Right lobe of liver (tissue), 6 donors: ENCODE data around the gene SLC35B2. TPM values are rescaled to one million over a fixed set of nuclear protein-coding genes. Genes with fewer than 3 reads are reported as not detected.

ENCODE experiments used
- ATAC-seq, 4 donors: fragments of 200-7000 bp; cut with Tn5 transposase; one replicate each; pipeline ENCODE4 v1.9.1; 2020; ENCODE audit warnings: mild to moderate bottlenecking in 4 of 4, moderate library complexity in 4 of 4
- DNase-seq, 3 donors: peaks; one replicate each; pipeline ENCODE4 v3.0.0-alpha.2; 2020
- H3K27ac ChIP-seq, 3 donors: fragments of 200-600 bp; one replicate each; pipeline ENCODE4 v1.8.0; 2022
- H3K27me3 ChIP-seq, 2 donors: fragments of 200-600 bp; one replicate each; pipeline ENCODE4 v1.8.0; 2022
- H3K36me3 ChIP-seq, 4 donors: fragments of 200-600 bp; sonication (generic) in 1 of 4; one replicate each; pipeline versions ENCODE4 v1.5.1 to v1.8.0; 2017 to 2022; ENCODE audit warnings: control low read depth in 1 of 4
- H3K4me1 ChIP-seq, 4 donors: fragments of 200-600 bp; sonication (generic) in 1 of 4; one replicate each; pipeline versions ENCODE4 v1.5.1 to v1.8.0; 2017 to 2022; ENCODE audit warnings: control low read depth in 1 of 4
- H3K4me3 ChIP-seq, 3 donors: fragments of 200-600 bp; one replicate each; pipeline ENCODE4 v1.8.0; 2022
- H3K9me3 ChIP-seq, 4 donors: fragments of 200-600 bp; sonication (generic) in 1 of 4; one replicate each; pipeline versions ENCODE4 v1.5.1 to v1.8.0; 2017 to 2022; ENCODE audit warnings: control low read depth in 1 of 4
- POLR2A ChIP-seq: fragments of 450-650 bp; IDR thresholded peaks from one replicate; pipeline ENCODE4 v1.6.1; 2017; ENCODE audit warnings: antibody characterized with exemption, mild to moderate bottlenecking
- WGBS: methylation state at CpG from one replicate; pipeline ENCODE4 v1.1.6; 2018; ENCODE audit warnings: low coverage, low lambda C conversion rate; ENCODE audit not compliant: insufficient coverage; ENCODE audit errors: missing lambda C conversion rate; 5-methylcytosine and 5-hydroxymethylcytosine counted together
- intact Hi-C, 2 donors: fragments of 100-400 bp; cut with DNase I; formaldehyde crosslinking; loops; one replicate each; pipeline versions ENCODE4 v1.11.2 to v1.14.1; 2022
- total RNA-seq, 6 experiments: library from RNA; depleted of rRNA in 2 of 6; stranded (reverse); fragments of >200 nt in 2 of 6; fragmentation: NEBNext Ultra II Directional in 3 of 6; extraction: Animal tissue kit (Norgen Biotek cat#: 25700) in 3 of 6; gene quantifications; one replicate each; pipeline versions ENCODE4 v1.1.0 to v1.2.4, GENCODE V29; 2016 to 2023
- TF ChIP-seq, protein P1 (sequence below), 4 donors: fragments of 200-600 bp in 3 of 4; fragments of 450-650 bp in 1 of 4; IDR thresholded peaks; one replicate each; pipeline versions ENCODE4 v1.5.1 to v1.8.0; 2016 to 2022; ENCODE audit warnings: antibody characterized with exemption in 4 of 4, mild to moderate bottlenecking in 2 of 4
- donor health status: DM: no; HTN: yes; CAD: no.
- donor health status: DM: no; HTN: no; CAD: no.
- donor health status: DM: no; HTN: no; CAD: no.
- donor health status: DM: no; HTN: yes; CAD: no.
- donor health status: DM: no; HTN: yes; CAD: no.

SLC35B2 gene
- total RNA-seq, 6 experiments from 2014 or later, result 15.1 to 29.0 (median 20.9) TPM

DNA sequence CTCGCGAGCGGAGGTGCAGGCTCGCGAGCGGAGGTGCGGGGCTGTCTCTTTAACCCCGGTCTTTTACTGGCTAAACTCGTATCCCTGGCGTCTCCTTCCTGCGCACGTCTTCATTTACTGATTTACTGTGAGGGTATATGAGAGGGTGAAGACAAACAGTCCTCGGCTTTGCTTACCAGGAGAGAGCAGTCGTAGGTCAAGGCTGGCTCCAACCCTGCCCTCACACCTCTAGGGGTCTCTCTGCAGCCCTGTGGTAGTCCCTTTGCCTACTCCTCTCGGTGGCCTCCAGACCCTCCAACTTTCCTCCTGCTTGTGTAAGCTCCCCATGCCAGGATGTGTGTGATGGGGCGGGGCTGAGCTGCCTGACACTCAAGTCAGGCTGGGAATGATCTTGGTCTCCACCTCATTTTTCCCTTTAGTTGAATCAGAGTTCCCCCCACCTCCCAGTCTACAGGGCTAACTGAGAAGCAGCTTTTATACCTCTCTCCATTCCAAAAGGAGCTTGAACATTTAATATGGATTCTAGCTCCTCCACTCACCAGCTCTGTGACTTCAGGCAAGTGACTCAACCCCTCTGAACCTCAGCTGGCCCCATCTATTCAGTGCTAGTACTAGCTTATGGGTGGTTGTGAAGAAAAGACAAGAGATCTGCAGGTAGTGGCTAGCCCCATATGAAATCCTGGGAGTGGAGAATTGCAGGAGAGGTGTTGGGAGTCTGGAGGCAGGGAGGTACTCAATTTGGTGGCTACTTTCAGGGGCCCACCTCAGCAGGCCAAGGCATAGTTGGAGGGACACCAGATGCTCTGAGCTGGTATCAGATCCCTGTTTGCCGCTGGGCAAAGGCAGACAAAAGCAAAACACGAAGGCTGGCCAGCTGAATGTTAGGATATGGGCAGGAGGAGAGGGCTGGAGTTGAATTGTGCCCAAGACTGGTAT, 33.0 kb downstream of the SLC35B2 start:
- ATAC-seq (no peak), DNase-seq (no peak)
- Histone ChIP-seq H3K27me3 (no peaks in the 10 kb centered on the region), H3K4me1 (peaks cover 0 to 87% (median 35%) of the 10 kb centered on the region in 4 donors), H3K9me3 (no peaks in the 10 kb centered on the region), H3K4me3 (peak overlapping the region; percentile 70 to 80 (median 70)), H3K27ac (peak overlapping the region in 2 of 3 donors; percentile 67 to 78), H3K36me3 (no peaks in the 10 kb centered on the region)
- intact Hi-C loops, result no loop called here
- WGBS, result 5% methylated on average over 10 of the region's 18 CpGs
- no peak for TF ChIP-seq POLR2A
- TF ChIP-seq, protein P1, sequence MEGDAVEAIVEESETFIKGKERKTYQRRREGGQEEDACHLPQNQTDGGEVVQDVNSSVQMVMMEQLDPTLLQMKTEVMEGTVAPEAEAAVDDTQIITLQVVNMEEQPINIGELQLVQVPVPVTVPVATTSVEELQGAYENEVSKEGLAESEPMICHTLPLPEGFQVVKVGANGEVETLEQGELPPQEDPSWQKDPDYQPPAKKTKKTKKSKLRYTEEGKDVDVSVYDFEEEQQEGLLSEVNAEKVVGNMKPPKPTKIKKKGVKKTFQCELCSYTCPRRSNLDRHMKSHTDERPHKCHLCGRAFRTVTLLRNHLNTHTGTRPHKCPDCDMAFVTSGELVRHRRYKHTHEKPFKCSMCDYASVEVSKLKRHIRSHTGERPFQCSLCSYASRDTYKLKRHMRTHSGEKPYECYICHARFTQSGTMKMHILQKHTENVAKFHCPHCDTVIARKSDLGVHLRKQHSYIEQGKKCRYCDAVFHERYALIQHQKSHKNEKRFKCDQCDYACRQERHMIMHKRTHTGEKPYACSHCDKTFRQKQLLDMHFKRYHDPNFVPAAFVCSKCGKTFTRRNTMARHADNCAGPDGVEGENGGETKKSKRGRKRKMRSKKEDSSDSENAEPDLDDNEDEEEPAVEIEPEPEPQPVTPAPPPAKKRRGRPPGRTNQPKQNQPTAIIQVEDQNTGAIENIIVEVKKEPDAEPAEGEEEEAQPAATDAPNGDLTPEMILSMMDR (IDR thresholded peaks at IDR 0.05), result peak in 1 of 4 donors; percentile 4

DNA sequence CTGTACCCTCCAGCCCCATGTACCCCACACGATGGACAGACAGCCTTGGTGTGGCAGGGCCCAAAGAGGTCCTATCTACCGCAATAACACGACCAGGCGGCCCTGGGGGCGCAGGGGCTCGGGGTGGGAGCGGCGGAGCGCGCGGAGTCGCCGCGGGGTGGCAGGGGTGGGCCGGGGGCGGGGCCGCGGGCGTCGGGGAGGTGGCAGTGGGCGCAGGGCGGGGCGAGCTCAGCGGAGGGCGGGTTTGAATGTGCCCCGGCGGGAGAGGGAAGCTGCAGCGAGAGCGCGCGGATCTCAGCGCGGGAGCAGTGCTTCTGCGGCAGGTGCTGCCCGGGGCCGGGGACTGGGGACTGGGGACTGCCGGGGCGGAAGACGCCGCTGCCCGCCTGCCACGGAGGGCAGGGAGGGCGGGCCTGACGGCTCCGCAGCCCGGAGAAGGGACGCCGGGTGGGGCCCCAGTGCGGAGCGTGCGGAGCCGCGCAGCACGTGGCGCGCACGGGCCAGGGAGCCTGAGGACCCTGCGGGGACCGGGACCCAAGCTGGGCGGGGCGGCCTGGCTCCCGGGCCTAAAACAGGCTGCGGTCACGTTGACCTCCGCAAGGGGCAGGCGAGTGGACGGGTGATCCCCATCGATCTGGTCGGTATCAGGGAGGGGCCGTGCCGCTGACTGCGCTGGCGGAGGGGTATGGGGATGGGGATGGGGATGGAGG, 33.9 kb downstream of the SLC35B2 start, which contains the start of gene SLC29A1:
Gene SLC29A1, plus strand, starts transcription at position 277 of the 710 bp plus-strand sequence. CDS start 3,719 bp downstream, outside the sequence.
- intact Hi-C loops, result no loop called here
- H3K4me1 ChIP-seq, result peaks cover 0 to 85% (median 36%) of the 10 kb centered on the region in 4 donors
- H3K9me3 ChIP-seq, result no peaks in the 10 kb centered on the region
- H3K27ac ChIP-seq, result peak within 1 kb of the TSS; percentile 67 to 80 (median 78)
- ATAC-seq, result peak; percentile 27 to 62 (median 52)
- no peaks in the 10 kb centered on the region for H3K27me3 ChIP-seq
- 0% methylated on average over 8 of the region's 73 CpGs for WGBS
- peak within 1 kb of the TSS; percentile 70 to 80 (median 70) for H3K4me3 ChIP-seq
- DNase-seq, result peak; percentile 86 to 90 (median 88)
- peak; percentile 41 for TF ChIP-seq POLR2A
- TF ChIP-seq, protein P1 (IDR thresholded peaks at IDR 0.05), result peak; percentile 26 to 39 (median 26)
- H3K36me3 ChIP-seq, result no peaks in the 10 kb centered on the region

DNA sequence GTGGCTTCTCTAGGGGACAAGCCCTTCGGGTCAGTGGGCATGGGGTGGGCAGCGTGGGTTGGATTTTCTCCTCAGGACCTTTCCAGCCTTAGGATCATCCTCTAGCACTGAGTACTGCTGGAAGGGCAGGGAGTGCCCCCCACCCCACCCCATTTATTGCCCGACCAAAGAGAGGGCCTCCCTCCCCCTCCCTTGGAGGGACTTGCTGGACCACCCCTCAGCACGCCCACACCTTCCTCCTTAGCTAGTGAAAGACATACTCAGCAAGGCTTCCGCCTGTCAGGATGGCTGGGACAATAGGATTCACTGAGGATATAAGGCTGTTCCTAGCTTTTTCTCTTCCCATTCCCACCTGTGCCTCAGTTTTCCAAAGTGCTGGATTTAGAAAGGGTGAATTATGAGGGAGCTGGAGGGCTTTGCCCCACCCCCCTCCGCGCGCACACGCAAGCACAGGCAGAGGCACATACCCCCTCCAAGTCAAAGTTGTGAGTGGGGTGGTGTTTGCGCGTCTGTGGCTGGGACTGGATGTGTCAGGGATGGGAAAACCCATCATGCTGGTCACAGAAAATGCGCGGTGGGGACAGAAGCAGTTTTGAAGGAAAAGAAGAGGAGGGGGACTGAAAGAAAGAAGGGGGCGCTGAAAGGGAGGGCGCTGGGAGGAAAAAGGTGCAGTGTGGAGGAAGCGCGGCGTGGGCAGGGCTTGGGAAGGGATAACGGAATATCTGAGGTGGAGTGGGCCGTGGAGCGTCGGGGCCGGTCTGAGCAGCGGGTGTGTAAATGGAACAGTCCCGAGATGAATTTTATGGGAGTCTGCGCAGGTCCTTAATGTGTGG, 34.6 kb downstream of the SLC35B2 start:
- no peak for DNase-seq
- intact Hi-C loops, result no loop called here
- no peaks in the 10 kb centered on the region for H3K9me3 ChIP-seq
- peak overlapping the region; percentile 70 to 80 (median 70) for H3K4me3 ChIP-seq
- H3K27ac ChIP-seq, result peak overlapping the region; percentile 75 to 80 (median 78)
- no peak for ATAC-seq
- peaks cover 6 to 85% (median 39%) of the 10 kb centered on the region in 4 donors for H3K4me1 ChIP-seq
- no peak for TF ChIP-seq POLR2A
- TF ChIP-seq, protein P1 (IDR thresholded peaks at IDR 0.05), result no peak
- 30% methylated on average over 20 of the region's 26 CpGs for whole genome bisulfite sequencing
- no peaks in the 10 kb centered on the region for H3K36me3 ChIP-seq
- no peaks in the 10 kb centered on the region for H3K27me3 ChIP-seq

DNA sequence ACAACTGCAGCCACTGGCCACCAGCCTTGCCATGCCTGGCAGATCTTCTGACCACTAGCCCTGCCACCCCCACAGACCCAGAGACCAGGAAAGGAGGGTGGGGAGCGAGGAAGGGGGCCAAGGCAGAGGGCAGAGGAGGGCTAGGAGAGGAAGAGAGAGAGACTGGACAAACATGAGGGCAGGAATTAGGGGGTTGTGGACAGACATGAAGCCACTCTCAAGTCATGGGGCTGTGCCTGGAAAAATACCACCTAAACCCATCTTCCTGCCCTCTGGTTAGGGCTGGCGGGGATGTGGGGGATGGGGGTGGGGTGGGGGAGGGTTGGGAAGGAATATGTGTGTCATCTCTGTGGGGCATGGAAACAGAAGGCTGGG, 35.4 kb downstream of the SLC35B2 start:
- Histone ChIP-seq H3K27ac (peak overlapping the region; percentile 75 to 84 (median 78)), H3K4me3 (no peak overlapping the region), H3K4me1 (peaks cover 6 to 85% (median 44%) of the 10 kb centered on the region in 4 donors), H3K9me3 (no peaks in the 10 kb centered on the region), H3K36me3 (no peaks in the 10 kb centered on the region), H3K27me3 (no peaks in the 10 kb centered on the region)
- intact Hi-C loops, result no loop called here
- DNase-seq (no peak), ATAC-seq (no peak)
- TF ChIP-seq, protein P1 (IDR thresholded peaks at IDR 0.05), result no peak
- no peak for TF ChIP-seq POLR2A
- 20% methylated on average over 2 of the region's 2 CpGs for WGBS
